C4-2B (cell line): ENCODE measurements around the gene TSTD1.
"Not testable (repeated sequence)": the region's sequence is repeated elsewhere in the genome, so short reads cannot be mapped to it uniquely, and the experiment has no call there.

Source experiments
- H3K27ac ChIP-seq: fragments of 450-650 bp; 2 replicates; pipeline ENCODE4 v1.5.1; 2017
- ZFX ChIP-seq: fragments of 450-650 bp; IDR thresholded peaks from 2 replicates; pipeline ENCODE4 v1.6.1; 2017
- TF ChIP-seq, protein P1 (sequence below): fragments of 450-650 bp; conservative IDR thresholded peaks from 2 replicates; pipeline ENCODE4 v1.5.1; 2017; ENCODE audit warnings: mild to moderate bottlenecking

TSTD1 gene

DNA sequence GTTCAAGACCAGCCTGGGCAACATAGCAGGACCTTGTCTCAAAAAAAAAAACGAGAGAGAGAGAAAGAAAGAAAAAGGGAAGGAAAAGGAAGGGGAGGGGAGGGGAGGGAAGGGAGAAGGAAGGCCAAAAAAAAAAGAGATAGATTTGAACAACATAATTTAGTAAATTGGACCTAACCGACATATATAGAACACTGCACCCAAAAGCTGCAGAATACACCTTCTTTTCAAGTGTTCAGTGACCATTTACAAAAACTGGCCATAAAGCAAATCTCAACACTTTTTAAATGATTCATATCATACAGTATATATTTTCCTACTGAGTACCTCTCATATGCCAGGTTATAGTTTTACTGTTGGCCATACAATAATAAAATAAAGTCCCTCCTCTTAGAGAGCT, 6.9 kb downstream of the TSTD1 start:
- no peak overlapping the region for H3K27ac ChIP-seq
- no peak for TF ChIP-seq ZFX
- TF ChIP-seq, protein P1, sequence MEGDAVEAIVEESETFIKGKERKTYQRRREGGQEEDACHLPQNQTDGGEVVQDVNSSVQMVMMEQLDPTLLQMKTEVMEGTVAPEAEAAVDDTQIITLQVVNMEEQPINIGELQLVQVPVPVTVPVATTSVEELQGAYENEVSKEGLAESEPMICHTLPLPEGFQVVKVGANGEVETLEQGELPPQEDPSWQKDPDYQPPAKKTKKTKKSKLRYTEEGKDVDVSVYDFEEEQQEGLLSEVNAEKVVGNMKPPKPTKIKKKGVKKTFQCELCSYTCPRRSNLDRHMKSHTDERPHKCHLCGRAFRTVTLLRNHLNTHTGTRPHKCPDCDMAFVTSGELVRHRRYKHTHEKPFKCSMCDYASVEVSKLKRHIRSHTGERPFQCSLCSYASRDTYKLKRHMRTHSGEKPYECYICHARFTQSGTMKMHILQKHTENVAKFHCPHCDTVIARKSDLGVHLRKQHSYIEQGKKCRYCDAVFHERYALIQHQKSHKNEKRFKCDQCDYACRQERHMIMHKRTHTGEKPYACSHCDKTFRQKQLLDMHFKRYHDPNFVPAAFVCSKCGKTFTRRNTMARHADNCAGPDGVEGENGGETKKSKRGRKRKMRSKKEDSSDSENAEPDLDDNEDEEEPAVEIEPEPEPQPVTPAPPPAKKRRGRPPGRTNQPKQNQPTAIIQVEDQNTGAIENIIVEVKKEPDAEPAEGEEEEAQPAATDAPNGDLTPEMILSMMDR, result no peak

DNA sequence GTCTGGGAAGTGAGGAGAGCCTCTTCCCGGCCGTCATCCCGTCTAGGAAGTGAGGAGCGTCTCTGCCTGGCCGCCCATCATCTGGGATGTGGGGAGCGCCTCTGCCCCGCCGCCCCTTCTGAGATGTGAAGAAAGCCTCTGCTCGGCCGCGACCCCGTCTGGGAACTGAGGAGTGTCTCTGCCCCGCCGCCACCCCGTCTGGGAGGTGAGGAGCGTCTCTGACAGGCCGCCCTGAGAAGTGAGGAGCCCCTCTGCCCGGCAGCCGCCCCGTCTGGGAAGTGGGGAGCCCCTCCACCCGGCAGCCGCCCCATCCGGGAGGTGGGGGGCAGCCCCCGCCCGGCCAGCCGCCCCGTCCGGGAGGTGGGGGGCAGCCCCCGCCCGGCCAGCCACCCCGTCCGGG, 9.3 kb downstream of the TSTD1 start:
- H3K27ac ChIP-seq, result not testable (repeated sequence)

DNA sequence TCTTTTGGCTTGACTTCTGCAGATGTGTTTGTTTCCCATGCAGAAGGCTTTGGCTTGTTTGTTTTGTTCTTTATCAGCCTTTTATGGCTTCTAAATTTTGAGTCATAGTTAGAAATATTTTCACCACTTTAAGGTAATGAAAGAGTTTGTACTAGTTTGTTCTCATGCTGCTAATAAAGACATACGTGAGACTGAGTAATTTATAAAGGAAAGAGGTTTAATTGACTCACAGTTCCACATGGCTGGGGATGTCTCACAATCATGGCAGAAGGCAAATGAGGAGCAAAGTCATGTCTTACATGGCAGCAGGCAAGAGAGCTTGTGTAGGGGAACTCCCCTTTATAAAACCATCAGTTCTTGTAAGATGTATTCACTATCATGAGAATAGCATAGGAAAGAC, 11.8 kb downstream of the TSTD1 start:
- not testable (repeated sequence) for H3K27ac ChIP-seq

DNA sequence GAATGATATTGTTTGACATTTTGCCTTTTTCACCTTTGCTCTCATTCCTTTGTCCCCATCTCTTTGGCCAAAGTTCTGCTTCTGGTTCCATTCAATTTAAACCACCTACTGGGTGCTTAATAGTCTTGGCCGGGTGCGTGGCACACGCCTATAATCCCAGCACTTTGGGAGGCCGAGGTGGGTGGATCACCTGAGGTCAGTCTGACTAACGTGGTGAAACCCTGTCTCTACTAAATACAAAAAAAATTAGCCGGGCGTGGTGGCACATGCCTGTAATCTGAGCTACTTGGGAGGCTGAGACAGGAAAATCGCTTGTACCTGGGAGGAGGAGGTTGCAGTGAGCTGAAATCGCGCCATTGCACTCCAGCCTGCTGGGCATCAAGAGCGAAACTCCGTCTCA, 16.3 kb downstream of the TSTD1 start:
- peak overlapping the region; percentile 12; the same call in 1 of the 2 replicates for H3K27ac ChIP-seq

DNA sequence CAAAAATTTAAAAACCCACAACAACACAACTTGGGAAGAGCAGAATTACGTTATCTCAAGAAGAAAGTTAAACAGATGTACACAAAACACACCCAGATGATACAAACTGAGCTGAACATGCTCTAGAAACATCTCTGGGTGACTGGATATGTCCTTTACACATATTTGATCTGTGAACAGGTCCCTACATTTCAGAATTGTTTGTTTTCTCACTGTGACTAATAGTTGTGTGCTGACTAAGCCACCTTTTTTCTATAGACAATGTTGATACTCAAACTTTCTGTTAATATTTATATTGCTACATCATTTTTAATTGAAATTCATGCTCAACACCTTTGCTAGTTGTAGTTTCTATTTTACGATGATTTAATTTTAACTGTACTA, 16.8 kb downstream of the TSTD1 start:
- H3K27ac ChIP-seq, result peak overlapping the region; percentile 86
- TF ChIP-seq ZFX, result no peak
- TF ChIP-seq, protein P1, result no peak

DNA sequence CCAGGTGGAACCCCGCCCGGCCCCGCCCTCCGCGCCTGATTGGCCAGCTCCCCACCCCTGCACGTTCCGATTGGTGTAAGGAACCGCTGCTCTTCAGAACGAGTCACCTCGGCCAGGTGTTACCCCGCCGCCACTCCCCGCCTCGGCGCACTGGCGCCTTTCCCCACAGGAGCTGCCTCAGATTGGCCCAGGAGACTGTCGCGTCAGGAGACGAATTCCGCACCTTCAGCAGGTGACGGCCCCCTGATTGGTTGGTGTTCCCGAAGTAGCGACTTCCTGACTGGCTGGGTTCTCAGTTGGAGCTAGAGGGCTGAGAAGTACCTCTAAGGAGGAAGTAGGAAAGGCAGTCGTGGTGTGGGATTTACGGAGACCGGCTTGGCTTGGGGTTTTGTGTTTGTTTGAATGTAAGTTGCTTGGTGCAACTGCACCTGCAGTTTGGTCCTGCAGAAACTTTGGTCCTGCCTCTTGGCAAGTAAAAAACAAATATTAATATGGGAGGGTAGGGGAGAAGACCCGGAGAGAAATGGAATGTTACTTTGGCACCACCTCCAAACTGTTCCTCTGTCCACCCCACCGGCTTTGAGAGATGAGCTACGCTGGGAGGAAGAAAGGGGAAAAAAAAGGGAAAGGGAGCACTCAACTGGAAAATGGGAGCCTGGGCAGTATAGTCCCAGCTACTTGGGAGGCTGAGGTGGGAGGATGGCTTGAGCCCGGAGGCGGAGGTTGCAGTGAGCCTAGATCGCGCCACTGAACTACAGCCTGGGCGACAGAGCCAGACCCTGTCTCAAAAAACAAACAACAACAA, 17.4 kb downstream of the TSTD1 start:
- H3K27ac ChIP-seq, result peak overlapping the region; percentile 86
- no peak for TF ChIP-seq ZFX
- TF ChIP-seq, protein P1, result no peak

DNA sequence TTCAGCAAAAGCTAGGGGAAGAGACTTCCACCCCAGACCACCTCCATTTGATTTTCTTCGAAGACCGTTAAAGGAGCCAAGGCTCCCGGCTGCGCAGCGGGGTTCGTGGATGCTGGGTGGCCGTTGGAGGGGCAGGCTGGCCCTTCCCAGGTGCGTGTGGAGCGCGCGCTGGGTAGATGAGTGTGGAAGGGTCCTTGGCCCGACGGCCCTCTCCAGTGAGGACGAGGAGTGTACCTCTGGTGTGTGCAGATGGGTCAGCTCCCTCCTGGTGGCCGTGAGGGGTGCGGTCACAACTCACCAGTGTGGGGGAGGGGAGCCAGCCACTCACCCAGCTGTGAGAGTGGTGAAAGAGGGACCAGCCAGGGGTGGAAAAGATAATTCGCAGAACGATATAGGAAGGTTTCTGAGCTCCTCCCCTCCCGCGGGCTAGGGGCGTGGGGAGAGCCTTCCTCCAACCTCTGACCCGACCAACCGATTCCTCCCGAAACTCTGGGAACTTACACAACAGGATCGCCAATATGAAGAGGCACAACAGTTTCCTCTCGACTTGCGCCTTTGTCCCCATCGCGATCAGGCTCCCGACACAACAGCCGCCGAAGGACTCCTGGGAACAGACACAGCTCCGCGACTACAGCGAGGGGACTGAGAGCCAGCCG, 18.1 kb downstream of the TSTD1 start, which contains the start of gene F11R:
TSS of gene F11R (minus strand) at position 644 of the 656 bp plus-strand sequence. CDS start at position 565, 79 bp downstream.
- H3K27ac ChIP-seq, result peak within 1 kb of the TSS; percentile 86
- TF ChIP-seq ZFX, result no peak
- TF ChIP-seq, protein P1, result no peak; the same call in 1 of the 2 replicates

DNA sequence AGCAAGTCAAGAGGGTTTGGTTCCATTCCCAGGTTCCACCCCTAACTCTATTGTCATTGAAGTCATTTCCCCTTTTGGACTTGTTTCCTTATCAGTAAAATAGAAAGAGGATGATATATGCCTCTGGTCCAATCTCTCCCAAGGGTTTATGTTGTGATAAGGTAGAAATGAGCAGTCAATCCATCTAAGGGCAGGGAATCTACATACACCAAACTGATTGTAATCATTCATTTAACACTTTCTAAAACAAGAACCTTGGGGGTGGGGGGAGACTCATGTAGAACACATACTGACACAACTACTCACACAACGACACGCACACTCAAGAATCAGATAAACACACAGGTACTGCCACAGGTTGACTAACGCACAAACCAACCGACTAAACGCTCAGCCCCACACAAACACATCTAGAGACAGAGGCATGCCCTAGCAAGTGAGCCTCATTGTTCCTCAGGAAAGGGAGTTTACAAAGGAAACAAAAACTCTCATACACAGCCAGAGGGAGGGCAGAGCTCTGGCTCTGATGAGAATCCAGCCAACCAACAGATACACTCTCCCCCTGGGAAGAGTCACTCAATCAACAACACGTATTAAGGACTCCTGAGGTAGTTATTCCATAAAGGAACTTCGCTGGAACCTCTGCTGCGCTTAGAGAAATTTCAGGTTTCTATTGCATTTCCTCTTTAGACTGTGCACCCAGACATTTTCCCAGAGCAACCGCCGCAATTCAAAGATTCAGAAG, 18.8 kb downstream of the TSTD1 start:
- peak overlapping the region; percentile 86 for H3K27ac ChIP-seq
- TF ChIP-seq, protein P1, result no peak
- TF ChIP-seq ZFX, result no peak

DNA sequence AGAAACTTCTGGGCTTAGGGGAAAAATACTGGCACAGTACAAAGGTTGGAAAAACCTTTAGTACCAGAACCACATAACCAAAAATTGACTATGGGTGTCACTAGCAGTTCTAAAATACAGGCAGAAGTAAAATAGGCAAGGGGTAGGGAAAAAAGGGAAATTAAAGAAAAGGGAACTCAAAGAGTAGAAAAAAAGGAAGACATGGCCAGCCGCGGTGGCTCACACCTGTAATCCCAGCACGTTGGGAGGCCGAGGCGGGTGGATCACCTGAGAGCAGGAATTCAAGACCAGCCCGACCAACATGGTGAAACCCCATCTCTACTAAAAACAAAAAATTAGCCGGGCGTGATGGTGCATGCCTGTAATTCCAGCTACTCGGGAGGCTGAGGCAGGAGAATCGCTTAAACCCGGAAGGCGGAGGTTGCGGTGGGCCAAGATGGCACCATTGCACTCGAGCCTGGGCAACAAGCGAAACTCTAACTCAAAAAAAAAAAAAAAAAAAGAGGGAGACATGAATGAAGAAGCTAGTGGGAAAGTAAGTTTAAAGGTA, 19.6 kb downstream of the TSTD1 start:
- not testable (repeated sequence) for H3K27ac ChIP-seq
